ENCODE measurements around the gene MYO18B.

DNA sequence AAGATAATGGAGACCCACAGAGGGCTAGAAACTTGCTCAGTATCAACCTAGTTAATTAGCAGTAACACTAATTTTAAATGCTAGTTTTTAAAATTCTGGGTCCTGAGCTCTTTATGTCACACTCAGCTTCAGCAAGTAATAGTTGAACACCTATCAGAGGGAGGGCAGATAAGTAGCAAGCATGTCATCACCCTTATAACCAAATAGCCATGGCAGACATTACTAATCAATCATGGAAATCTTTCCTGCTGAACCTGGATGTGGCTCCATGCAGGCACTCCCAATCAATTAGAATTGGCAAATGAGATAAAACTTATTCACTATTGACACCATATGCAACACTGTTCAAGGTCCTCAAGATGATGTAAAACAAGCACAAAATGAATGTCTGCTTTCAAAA, 315.7 kb downstream of the MYO18B start:
- TF ChIP-seq CTCF (IDR thresholded peaks at IDR 0.05; ENCODE audit: insufficient read depth, low read length, poor library complexity, severe bottlenecking) (no peak), EZH2phosphoT487 (conservative IDR thresholded peaks at IDR 0.05; ENCODE audit: low read length) (no peak)

Measured in SU-DHL-6 (cell line).